LoVo (cell line): Measurements from ENCODE around the gene SCG2.
"Not testable (repeated sequence)": the region's sequence is repeated elsewhere in the genome, so short reads cannot be mapped to it uniquely, and the experiment has no call there.

Source experiments
- DNase-seq: peaks from one replicate; pipeline ENCODE4 v3.0.0-alpha.2; 2016; ENCODE audit warnings: low spot score

SCG2 gene

GRCh38 chr2:223611061-223611460 is 8.9 kb upstream of the SCG2 start:
- no peak for DNase-seq

- DNase-seq = no peak
Observed at GRCh38 chr2:223607476-223607875, 5.3 kb upstream of the SCG2 start.

GRCh38 chr2:223606946-223607345 is 4.8 kb upstream of the SCG2 start:
- DNase-seq = no peak

- DNase-seq = no peak
Observed at GRCh38 chr2:223604231-223604630, 2.1 kb upstream of the SCG2 start.

GRCh38 chr2:223602972-223603371 is 811 bp upstream of the SCG2 start:
- no peak for DNase-seq

GRCh38 chr2:223601018-223601417 is 1.1 kb downstream of the SCG2 start:
- DNase-seq = no peak

- DNase-seq = no peak
Observed at GRCh38 chr2:223599640-223600380, 2.4 kb downstream of the SCG2 start.

GRCh38 chr2:223598994-223599639 is 3.0 kb downstream of the SCG2 start:
- DNase-seq = no peak

- DNase-seq = no peak
Observed at GRCh38 chr2:223597076-223597475, 5.1 kb downstream of the SCG2 start.

- DNase-seq = no peak
Observed at GRCh38 chr2:223596208-223596607, 6.0 kb downstream of the SCG2 start.

- DNase-seq = no peak
Observed at GRCh38 chr2:223594831-223595230, 7.3 kb downstream of the SCG2 start.

GRCh38 chr2:223594259-223594658 is 7.9 kb downstream of the SCG2 start:
- no peak for DNase-seq

- DNase-seq = not testable (repeated sequence)
Observed at GRCh38 chr2:223592689-223593088, 9.5 kb downstream of the SCG2 start.

- no peak for DNase-seq
Observed at GRCh38 chr2:223591596-223591995, 10.6 kb downstream of the SCG2 start.

- no peak for DNase-seq
Observed at GRCh38 chr2:223590964-223591363, 11.2 kb downstream of the SCG2 start.

GRCh38 chr2:223589901-223590300 is 12.3 kb downstream of the SCG2 start:
- no peak for DNase-seq

GRCh38 chr2:223588251-223588650 is 13.9 kb downstream of the SCG2 start:
- DNase-seq = no peak

GRCh38 chr2:223587301-223587700 is 14.9 kb downstream of the SCG2 start:
- no peak for DNase-seq

- no peak for DNase-seq
Observed at GRCh38 chr2:223586261-223586660, 15.9 kb downstream of the SCG2 start.

GRCh38 chr2:223585666-223586065 is 16.5 kb downstream of the SCG2 start:
- no peak for DNase-seq

- DNase-seq = no peak
Observed at GRCh38 chr2:223582001-223582400, 20.2 kb downstream of the SCG2 start.

- DNase-seq = no peak
Observed at GRCh38 chr2:223580951-223581350, 21.2 kb downstream of the SCG2 start.

GRCh38 chr2:223578846-223579245 is 23.3 kb downstream of the SCG2 start:
- no peak for DNase-seq

- no peak for DNase-seq
Observed at GRCh38 chr2:223576873-223577272, 25.3 kb downstream of the SCG2 start.
